Activated CD4-positive, alpha-beta T cell treated with anti-CD3 and anti-CD28 coated beads for 36 hours (primary cell): Measurements from ENCODE around the gene GGNBP2. TPM values are rescaled to one million over a fixed set of nuclear protein-coding genes. Genes with fewer than 3 reads are reported as not detected.

ENCODE experiments used
- ATAC-seq: fragments of 200-7000 bp; cut with Tn5 transposase; one replicate; pipeline ENCODE4 v1.10.0; 2021; ENCODE audit warnings: mild to moderate bottlenecking, moderate library complexity
- CTCF ChIA-PET: fragments of 350-600 bp; sonication (Branson Sonifier 250); formaldehyde crosslinking; loops from one replicate; lab custom pipeline; 2021; ENCODE audit warnings: antibody characterized with exemption; lab: Charles Lee
- POLR2A ChIA-PET: fragments of 350-600 bp; sonication (Branson Sonifier 250); formaldehyde crosslinking; loops from one replicate; lab custom pipeline; 2021; ENCODE audit warnings: antibody characterized with exemption, inconsistent platforms; lab: Charles Lee
- DNase-seq: peaks from one replicate; pipeline ENCODE4 v3.0.0-alpha.2; 2020
- H3K27ac Mint-ChIP-seq: one replicate; pipeline ENCODE4 v1.8.0; 2021; ENCODE audit warnings: mixed read lengths
- H3K27me3 Mint-ChIP-seq: one replicate; pipeline ENCODE4 v1.8.0; 2021; ENCODE audit warnings: mixed read lengths
- H3K36me3 Mint-ChIP-seq: one replicate; pipeline ENCODE4 v1.8.0; 2021; ENCODE audit warnings: low read depth, mixed read lengths
- H3K4me1 Mint-ChIP-seq: one replicate; pipeline ENCODE4 v1.8.0; 2021; ENCODE audit warnings: mixed read lengths
- H3K4me3 Mint-ChIP-seq: one replicate; pipeline ENCODE4 v1.8.0; 2021; ENCODE audit warnings: mild to moderate bottlenecking, moderate library complexity, mixed read lengths
- H3K9me3 Mint-ChIP-seq: one replicate; pipeline ENCODE4 v1.8.0; 2021; ENCODE audit warnings: low read depth, mixed read lengths
- intact Hi-C, 2 experiments: fragments of 100-400 bp; cut with DNase I in 1 of 2; cut with micrococcal nuclease in 1 of 2; formaldehyde crosslinking; loops; one replicate each; pipeline versions ENCODE4 v1.14.2 to v1.15.1; 2022 to 2024; cut with DNase I, micrococcal nuclease
- total RNA-seq, 2 experiments: library from RNA; stranded (reverse); gene quantifications; one replicate each; pipeline ENCODE4 v1.2.3, GENCODE V29; 2021

GGNBP2 gene
- total RNA-seq, 2 experiments from 2014 or later, result 75.2 to 81.4 TPM

GRCh38 chr17:36613155-36613554, 68.4 kb downstream of the GGNBP2 start:
- H3K36me3 Mint-ChIP-seq, result peaks cover 6% of the 10 kb centered on the region
- peaks cover 2% of the 10 kb centered on the region for H3K4me1 Mint-ChIP-seq
- intact Hi-C loops, result no loop called here
- DNase-seq (no peak), ATAC-seq (no peak)
- H3K9me3 Mint-ChIP-seq, result no peaks in the 10 kb centered on the region
- H3K27ac Mint-ChIP-seq, result no peak overlapping the region
- ChIA-PET POLR2A (interaction anchor here (0.7 kb wide), 1 partner anchor 404 kb away, joined by 3 read pairs; no protein-coding TSS in a partner anchor), CTCF (no interaction called here)
- no peaks in the 10 kb centered on the region for H3K27me3 Mint-ChIP-seq
- H3K4me3 Mint-ChIP-seq, result no peak overlapping the region

GRCh38 chr17:36614081-36614480, 69.4 kb downstream of the GGNBP2 start:
- no peaks in the 10 kb centered on the region for H3K36me3 Mint-ChIP-seq
- ChIA-PET CTCF (no interaction called here), POLR2A (no interaction called here)
- ATAC-seq (no peak), DNase-seq (no peak)
- intact Hi-C loops, result no loop called here
- H3K9me3 Mint-ChIP-seq, result no peaks in the 10 kb centered on the region
- no peak overlapping the region for H3K4me3 Mint-ChIP-seq
- no peaks in the 10 kb centered on the region for H3K4me1 Mint-ChIP-seq
- no peak overlapping the region for H3K27ac Mint-ChIP-seq
- no peaks in the 10 kb centered on the region for H3K27me3 Mint-ChIP-seq

- intact Hi-C loops, result no loop called here
- POLR2A ChIA-PET, result no interaction called here
- no peak overlapping the region for H3K4me3 Mint-ChIP-seq
- CTCF ChIA-PET, result interaction anchor here (0.9 to 2.5 kb wide), 2 partner anchors 8 to 11 kb away, joined by 4 to 9 read pairs; no protein-coding TSS in a partner anchor
- H3K36me3 Mint-ChIP-seq, result no peaks in the 10 kb centered on the region
- no peaks in the 10 kb centered on the region for H3K27me3 Mint-ChIP-seq
- no peaks in the 10 kb centered on the region for H3K9me3 Mint-ChIP-seq
- no peak overlapping the region for H3K27ac Mint-ChIP-seq
- DNase-seq, result no peak
- ATAC-seq, result no peak
- no peaks in the 10 kb centered on the region for H3K4me1 Mint-ChIP-seq
These were observed 70.2 kb downstream of the GGNBP2 start for GRCh38 chr17:36614933-36615332.

GRCh38 chr17:36616061-36617029, 71.6 kb downstream of the GGNBP2 start:
- no peaks in the 10 kb centered on the region for H3K4me1 Mint-ChIP-seq
- intact Hi-C loops, result no loop called here
- ATAC-seq (no peak), DNase-seq (no peak)
- no peaks in the 10 kb centered on the region for H3K27me3 Mint-ChIP-seq
- no peak overlapping the region for H3K4me3 Mint-ChIP-seq
- POLR2A ChIA-PET, result no interaction called here
- no peak overlapping the region for H3K27ac Mint-ChIP-seq
- no peaks in the 10 kb centered on the region for H3K36me3 Mint-ChIP-seq
- no peaks in the 10 kb centered on the region for H3K9me3 Mint-ChIP-seq
- CTCF ChIA-PET, result interaction anchor here (0.6 to 3.5 kb wide), 4 partner anchors 9 to 1943 kb away, joined by 3 to 16 read pairs (median 6); no protein-coding TSS in a partner anchor

- Mint-ChIP-seq H3K4me1 (no peaks in the 10 kb centered on the region), H3K27me3 (no peaks in the 10 kb centered on the region), H3K27ac (no peak overlapping the region), H3K9me3 (no peaks in the 10 kb centered on the region), H3K36me3 (no peaks in the 10 kb centered on the region), H3K4me3 (no peak overlapping the region)
- POLR2A ChIA-PET, result no interaction called here
- CTCF ChIA-PET, result interaction anchor here (3.5 kb wide), 1 partner anchor 14 kb away, joined by 16 read pairs; no protein-coding TSS in a partner anchor
- intact Hi-C loops, result no loop called here
- DNase-seq (no peak), ATAC-seq (no peak)
These were observed 73.1 kb downstream of the GGNBP2 start for GRCh38 chr17:36617773-36618172.

GRCh38 chr17:36623281-36623680, 78.6 kb downstream of the GGNBP2 start:
- no peaks in the 10 kb centered on the region for H3K9me3 Mint-ChIP-seq
- intact Hi-C loops, result no loop called here
- no peaks in the 10 kb centered on the region for H3K4me1 Mint-ChIP-seq
- H3K27ac Mint-ChIP-seq, result no peak overlapping the region
- no peak overlapping the region for H3K4me3 Mint-ChIP-seq
- ChIA-PET POLR2A (no interaction called here), CTCF (interaction anchor here (0.8 to 3.6 kb wide), 2 partner anchors 21 to 616 kb away, joined by 3 to 19 read pairs; partner anchors contain the start of gene MRM1)
- no peaks in the 10 kb centered on the region for H3K27me3 Mint-ChIP-seq
- no peaks in the 10 kb centered on the region for H3K36me3 Mint-ChIP-seq
- ATAC-seq (no peak), DNase-seq (no peak)

GRCh38 chr17:36625188-36625587, 80.5 kb downstream of the GGNBP2 start:
- POLR2A ChIA-PET, result no interaction called here
- H3K4me3 Mint-ChIP-seq, result no peak overlapping the region
- no peaks in the 10 kb centered on the region for H3K27me3 Mint-ChIP-seq
- H3K4me1 Mint-ChIP-seq, result no peaks in the 10 kb centered on the region
- no peaks in the 10 kb centered on the region for H3K9me3 Mint-ChIP-seq
- no peak overlapping the region for H3K27ac Mint-ChIP-seq
- CTCF ChIA-PET, result interaction anchor here (0.6 to 3.6 kb wide), 6 partner anchors 9 to 601 kb away, joined by 3 to 19 read pairs (median 4); partner anchors contain the start of gene MRM1
- DNase-seq, result no peak
- intact Hi-C loops, result loop anchor here (1.0 to 5.0 kb wide), 4 partner anchors 30 to 597 kb away; partner anchors contain the start of gene LHX1 (in 1 of the 2)
- H3K36me3 Mint-ChIP-seq, result no peaks in the 10 kb centered on the region
- ATAC-seq, result no peak

GRCh38 chr17:36627101-36627500, 82.4 kb downstream of the GGNBP2 start:
- Mint-ChIP-seq H3K27me3 (no peaks in the 10 kb centered on the region), H3K36me3 (no peaks in the 10 kb centered on the region), H3K4me3 (no peak overlapping the region), H3K9me3 (no peaks in the 10 kb centered on the region), H3K27ac (no peak overlapping the region), H3K4me1 (no peaks in the 10 kb centered on the region)
- ChIA-PET CTCF (interaction anchor here (0.6 to 4.5 kb wide), 6 partner anchors 24 to 420 kb away, joined by 3 to 37 read pairs (median 10); partner anchors contain the start of gene MRM1), POLR2A (no interaction called here)
- no peak for ATAC-seq
- intact Hi-C loops, result loop anchor here (5.0 kb wide), 3 partner anchors 80 to 595 kb away; partner anchors contain the start of gene LHX1 (in 1 of the 2)
- no peak for DNase-seq

- ChIA-PET POLR2A (no interaction called here), CTCF (interaction anchor here (0.5 to 4.5 kb wide), 12 partner anchors 9 to 747 kb away, joined by 3 to 37 read pairs (median 4); partner anchors contain the start of genes C17orf78 and MRM1)
- intact Hi-C loops, result loop anchor here (2.0 to 5.0 kb wide), 4 partner anchors 79 to 610 kb away; partner anchors contain the start of gene LHX1 (in 1 of the 2)
- Mint-ChIP-seq H3K36me3 (no peaks in the 10 kb centered on the region), H3K4me1 (no peaks in the 10 kb centered on the region), H3K4me3 (no peak overlapping the region), H3K27ac (no peak overlapping the region), H3K27me3 (peaks cover 4% of the 10 kb centered on the region), H3K9me3 (no peaks in the 10 kb centered on the region)
- DNase-seq (no peak), ATAC-seq (no peak)
These were observed 83.9 kb downstream of the GGNBP2 start for GRCh38 chr17:36628576-36628975.

GRCh38 chr17:36629252-36629847, 84.6 kb downstream of the GGNBP2 start:
- ATAC-seq (peak; percentile 92), DNase-seq (peak; percentile 87)
- intact Hi-C loops, result loop anchor here (1.0 to 5.0 kb wide), 9 partner anchors 77 to 744 kb away; partner anchors contain the start of gene LHX1 (in 1 of the 2)
- no peaks in the 10 kb centered on the region for H3K9me3 Mint-ChIP-seq
- no peak overlapping the region for H3K4me3 Mint-ChIP-seq
- no peaks in the 10 kb centered on the region for H3K4me1 Mint-ChIP-seq
- no peaks in the 10 kb centered on the region for H3K36me3 Mint-ChIP-seq
- ChIA-PET CTCF (interaction anchor here (0.5 to 4.5 kb wide), 13 partner anchors 10 to 838 kb away, joined by 3 to 37 read pairs (median 3); partner anchors contain the start of genes C17orf78 and MRM1), POLR2A (no interaction called here)
- H3K27ac Mint-ChIP-seq, result no peak overlapping the region
- peaks cover 4% of the 10 kb centered on the region for H3K27me3 Mint-ChIP-seq
